ENCODE measurements around the gene SH3TC1.

DNA sequence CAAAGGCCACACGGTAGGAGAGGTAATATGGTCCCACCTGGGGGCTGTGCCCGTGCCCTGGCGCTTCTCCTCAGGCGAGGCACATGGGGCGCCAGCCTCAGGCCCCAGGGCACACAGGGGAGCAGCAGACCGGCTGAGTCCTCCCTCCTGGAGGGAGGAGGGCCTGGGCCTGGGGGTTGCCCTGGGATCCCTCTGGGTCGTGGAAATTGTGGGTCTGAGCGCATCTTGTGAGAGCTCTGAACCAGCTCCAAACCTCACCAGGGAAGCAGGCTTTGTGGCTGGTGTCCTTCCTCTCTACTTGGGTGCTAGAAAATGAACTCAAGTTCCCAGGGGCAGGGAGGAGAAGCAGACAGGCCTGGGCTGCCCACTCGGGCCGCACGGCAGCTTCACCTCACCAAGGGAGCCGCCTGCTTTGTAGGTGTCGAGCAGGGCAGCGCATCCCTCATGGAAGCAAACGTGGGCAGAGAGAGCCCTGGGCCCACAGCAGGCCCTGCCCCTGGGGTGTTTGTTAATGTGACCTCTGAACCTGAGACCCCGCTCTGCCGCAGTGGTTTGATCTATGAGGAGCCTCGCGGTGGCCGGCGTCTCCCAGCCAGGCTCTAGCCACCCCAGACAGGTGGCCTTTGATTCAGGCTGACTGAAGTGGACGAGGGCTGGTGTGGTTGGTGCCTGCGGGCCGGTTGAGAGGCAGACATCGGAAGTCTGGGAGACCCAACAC is 81.2 kb downstream of the SH3TC1 start:
- TF ChIP-seq CTCF (conservative IDR thresholded peaks at IDR 0.05) (no peak), ZFX (IDR thresholded peaks at IDR 0.05) (no peak)

Data from C4-2B (cell line).